Measurements from ENCODE around the gene GTF2E1.

GTF2E1 gene

DNA sequence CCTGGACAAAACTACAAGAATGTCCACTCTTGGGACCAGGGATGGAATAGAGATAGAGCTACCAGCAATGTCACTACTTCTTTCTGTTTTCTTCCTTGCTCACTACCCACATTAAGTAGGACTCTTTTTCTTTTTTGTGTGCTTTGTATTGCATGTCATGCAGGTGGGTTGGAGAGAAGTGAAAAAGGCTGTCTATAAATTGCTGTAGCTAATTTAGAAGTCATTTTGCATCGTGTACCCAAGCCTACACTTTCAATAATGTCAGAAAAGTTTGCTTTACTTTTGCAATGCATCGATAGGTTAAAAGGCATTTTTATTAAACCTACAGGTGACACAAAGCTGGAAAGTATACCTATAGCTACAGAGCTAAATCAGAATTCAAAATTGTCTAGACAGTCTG lies 58.9 kb downstream of the GTF2E1 start:
- no peak for DNase-seq

DNA sequence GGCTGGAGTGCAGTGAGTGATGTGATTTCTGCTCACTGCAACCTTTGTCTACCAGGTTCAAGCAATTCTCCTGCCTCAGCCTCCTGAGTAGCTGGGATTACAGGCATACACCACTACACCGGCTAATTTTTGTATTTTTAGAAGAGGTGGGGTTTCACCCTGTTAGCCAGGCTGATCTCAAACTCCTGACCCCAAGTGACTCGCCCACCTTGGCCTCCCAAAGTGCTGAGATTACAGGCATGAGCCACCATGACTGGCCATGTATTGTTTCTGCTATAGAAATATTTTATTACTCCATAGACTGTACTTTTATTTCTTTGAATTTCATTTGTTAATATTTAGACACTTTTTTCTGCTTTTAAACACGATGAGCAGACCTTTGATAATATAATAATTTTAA lies 60.4 kb downstream of the GTF2E1 start:
- DNase-seq, result no peak

DNA sequence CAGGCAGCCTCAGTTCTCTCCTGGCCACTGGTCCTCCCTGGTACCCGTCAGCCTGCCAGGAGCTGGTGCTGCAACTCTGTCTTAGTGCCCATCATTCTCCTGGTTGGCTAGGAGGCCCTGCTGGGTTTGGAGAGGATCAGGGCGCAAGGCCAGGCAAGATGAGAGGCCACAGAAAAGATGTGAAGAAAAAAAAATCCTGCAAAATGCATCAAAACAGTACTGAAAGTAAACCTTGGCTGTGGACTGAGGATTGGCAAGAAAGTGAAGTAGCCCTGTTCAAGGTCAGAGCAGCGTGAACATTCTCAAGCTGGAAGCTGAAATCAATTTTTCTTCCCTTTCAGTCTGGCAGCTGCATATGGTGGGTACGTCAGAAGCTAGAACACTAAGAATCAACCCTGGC lies 74.2 kb downstream of the GTF2E1 start:
- no peak for DNase-seq

DNA sequence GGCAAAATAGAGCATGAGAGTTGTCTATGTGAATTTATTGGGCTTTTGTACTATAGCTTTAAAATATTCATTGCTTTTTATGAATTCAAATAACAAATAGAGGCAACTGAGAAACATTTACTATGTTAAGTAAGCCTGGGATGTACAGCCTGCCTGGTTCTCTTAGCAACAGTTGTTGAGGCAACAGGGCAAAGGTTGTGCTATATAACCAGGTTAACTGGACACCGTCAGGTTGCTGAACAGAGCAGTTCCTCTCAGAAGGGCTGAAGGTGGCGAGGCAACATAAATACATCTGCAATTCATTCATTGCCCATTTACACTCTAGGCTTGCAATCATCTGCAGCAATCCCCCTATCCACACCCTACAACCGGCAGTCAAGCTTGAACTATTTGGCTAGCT lies 78.2 kb downstream of the GTF2E1 start:
- no peak for DNase-seq

DNA sequence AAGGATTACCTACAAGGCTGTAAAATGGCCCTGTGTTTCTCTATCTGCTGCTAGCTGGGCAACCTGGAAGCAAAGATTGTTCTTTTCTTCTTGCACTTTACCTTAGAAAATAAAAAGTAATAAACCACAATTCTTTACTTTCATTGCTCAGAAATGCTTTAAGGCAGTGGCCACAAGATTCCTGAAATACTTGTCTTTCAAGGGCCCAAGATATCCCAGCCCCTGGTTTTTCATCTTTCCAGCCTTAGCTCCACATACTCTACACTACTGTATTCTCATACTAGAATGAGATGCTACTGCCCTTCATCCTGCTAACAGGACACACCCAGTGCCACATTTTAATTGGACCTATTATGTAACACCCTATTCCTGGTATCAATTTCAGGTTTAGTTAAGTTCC lies 78.9 kb downstream of the GTF2E1 start:
- no peak for DNase-seq

DNA sequence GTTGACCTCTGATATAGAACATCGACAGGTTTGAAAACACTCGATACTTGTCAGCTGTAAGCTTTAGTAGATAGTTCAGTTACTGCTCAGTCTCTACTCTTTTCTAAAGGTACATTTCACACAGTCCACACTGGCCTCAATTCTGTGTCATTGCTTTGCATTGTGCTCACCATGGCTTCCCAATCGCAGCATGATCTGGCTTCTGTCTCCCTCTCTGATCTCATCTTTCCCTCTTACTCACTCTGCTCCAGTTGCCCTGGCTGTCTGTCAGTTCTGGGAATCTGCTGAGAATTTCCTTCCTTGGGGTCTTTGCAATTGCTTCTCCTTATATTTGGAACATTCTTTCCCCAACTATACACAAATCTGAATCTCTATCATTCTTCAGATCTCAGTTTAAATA lies 80.6 kb downstream of the GTF2E1 start:
- DNase-seq, result no peak

DNA sequence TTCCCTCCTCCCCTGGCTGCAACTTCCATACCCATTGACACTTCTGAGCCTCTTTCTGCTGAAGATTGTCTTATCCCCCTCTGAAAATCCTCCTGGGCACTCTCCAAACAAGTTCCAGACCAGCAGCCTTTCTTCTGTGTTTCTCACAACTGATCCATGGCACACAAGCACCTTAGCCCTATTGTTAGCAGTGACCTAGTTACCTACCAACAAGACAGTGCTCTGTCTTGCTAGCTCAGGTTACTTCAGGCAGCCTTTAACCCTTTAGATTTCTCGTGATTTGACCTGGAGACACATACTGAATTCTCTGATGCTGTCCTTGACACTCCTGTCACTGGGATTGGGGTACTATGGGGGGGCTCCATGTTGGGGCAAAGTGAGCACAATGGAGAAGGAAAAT lies 82.1 kb downstream of the GTF2E1 start:
- DNase-seq, result no peak

DNA sequence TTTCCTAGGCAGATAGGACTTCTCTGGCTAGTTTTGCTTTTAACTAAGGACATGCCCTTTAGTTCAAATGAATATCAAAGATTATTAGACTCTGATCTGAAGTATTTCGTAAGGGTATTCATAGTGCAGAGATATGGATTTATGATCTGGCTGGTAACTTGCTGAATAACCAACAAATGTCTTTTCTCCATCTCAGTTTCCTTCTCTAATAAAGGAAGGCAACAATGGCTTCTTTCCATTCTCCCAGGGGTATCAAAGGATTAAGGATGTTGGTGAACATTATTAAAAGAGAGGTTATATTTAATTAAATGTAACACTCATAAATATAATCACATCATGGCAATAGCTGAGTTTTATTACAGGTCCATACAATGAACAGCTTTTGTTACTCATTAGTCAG lies 86.3 kb downstream of the GTF2E1 start:
- DNase-seq, result no peak

DNA sequence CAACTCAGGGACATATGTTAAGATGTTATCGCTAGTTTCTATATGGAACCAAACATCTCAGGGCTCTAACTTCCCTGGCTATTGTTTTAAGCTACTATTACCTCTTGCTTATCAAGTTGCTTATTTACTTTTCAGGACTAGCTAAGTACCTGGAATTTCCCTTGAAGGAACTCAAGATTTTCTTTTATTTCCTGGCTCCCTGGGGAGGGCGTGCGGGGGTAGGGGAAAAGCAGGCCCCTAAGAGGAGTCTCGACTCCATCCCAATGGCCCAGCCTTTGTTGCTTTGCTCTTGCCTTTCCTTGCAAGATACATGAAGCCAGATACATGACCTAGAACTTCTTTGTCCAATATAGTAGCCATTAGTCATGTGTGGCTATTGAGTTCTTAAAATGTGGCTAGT lies 88.5 kb downstream of the GTF2E1 start:
- DNase-seq, result no peak

All from NCI-H1105 treated with DMSO at 0.1 percent for 48 hours (cell line).